GM21619 (cell line): Measurements from ENCODE around the gene C1RL.
A peak's percentile ranks its signal among the peaks of the same experiment; 100 is the strongest.

Source experiments
- ATAC-seq: cut with Tn5 transposase; IDR thresholded peaks from one replicate; pipeline ENCODE4 v1.9.1; 2021; ENCODE audit not compliant: unreplicated experiment

Gene C1RL, protein sequence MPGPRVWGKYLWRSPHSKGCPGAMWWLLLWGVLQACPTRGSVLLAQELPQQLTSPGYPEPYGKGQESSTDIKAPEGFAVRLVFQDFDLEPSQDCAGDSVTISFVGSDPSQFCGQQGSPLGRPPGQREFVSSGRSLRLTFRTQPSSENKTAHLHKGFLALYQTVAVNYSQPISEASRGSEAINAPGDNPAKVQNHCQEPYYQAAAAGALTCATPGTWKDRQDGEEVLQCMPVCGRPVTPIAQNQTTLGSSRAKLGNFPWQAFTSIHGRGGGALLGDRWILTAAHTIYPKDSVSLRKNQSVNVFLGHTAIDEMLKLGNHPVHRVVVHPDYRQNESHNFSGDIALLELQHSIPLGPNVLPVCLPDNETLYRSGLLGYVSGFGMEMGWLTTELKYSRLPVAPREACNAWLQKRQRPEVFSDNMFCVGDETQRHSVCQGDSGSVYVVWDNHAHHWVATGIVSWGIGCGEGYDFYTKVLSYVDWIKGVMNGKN

DNA sequence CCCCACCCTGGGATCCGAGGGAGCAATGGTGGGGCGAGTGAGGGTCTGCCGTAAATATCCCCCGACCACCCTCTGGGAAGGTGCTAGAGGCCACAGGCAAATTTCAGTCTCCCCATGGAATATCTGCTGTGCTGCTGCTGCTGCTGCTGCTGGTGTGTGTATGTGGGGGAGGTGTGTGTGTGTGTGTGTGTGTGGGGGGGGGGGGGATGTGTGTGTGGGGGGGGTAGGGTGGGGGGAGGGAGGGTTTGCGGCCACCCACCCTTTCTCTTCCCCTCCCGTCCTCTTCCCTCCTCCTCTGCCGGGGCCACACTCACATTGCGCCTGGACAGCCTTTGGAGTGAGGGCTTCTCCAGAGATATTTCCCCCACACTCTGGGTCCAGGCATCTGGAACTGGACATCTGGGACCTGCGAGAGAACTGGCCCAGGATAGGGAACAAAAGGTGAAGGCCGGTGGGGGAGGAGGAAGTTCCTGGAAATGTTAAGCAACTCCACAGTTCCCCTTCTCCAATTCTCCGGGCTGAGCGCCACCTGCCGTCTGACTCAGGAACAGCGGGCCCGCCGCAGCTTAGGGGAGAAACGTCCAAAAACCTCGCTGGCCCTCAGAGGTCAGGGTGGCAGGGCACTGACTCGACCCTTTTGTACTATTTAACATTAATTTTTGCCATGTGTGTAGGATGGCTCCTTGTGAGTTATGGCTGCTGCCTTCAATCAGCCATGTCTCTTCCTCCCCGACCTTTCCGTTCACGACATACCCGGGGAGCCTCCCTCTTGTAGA lies at the start of gene C1RL:
TSS of gene C1RL (minus strand) at position 419 of the 776 bp plus-strand sequence. CDS start at position 385, 34 bp downstream.
- ATAC-seq: peak; percentile 9

DNA sequence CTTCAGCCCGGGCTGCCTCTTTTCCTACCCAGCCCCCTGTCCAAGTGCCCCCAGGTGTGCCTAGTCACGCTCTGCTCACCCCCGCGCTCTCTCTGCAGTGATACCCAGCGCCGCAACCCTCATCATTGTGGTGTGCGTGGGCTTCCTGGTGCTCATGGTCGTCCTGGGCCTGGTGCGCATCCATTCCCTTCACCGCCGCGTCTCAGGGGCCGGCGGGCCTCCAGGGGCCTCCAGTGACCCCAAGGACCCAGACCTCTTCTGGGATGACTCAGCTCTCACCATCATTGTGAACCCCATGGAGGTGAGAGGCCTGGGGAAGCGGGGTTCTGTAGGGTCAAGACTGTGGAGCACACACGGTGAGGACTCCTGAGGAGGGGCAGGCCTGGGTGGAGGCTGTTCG lies 48.4 kb upstream of the C1RL start:
- no peak for ATAC-seq

GRCh38 chr12:7156259-7157197 lies 47.5 kb upstream of the C1RL start:
- ATAC-seq: no peak

GRCh38 chr12:7155471-7156034 lies 46.5 kb upstream of the C1RL start:
- no peak for ATAC-seq

DNA sequence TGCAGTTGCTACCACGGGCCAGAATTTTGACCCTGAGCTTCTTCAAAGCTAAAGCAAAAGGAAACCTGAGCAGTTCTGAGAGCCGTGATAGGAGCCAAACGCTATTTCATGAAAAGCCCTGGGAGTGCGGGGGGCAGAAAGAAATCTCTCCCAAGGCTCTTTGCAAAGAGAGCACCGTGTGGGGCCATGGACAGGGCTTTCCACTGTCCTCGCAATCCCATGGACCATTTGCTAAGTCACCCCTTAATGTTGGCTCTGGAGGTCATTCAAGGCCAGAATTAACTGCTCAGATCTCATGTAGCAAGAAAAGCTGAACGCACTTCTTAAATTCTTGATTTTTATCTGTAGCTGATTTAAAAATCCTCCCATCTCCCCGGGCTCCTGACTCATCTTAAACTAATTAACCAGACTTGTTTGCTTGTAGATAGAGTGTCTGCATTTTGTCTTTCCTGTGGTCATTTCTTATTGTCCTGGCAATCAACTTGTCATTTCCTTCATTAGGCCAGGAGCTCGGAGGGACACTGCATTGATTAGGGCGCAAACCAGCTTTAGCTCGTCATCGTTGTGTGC lies 46.0 kb upstream of the C1RL start:
- ATAC-seq: no peak

GRCh38 chr12:7154042-7154441 lies 45.0 kb upstream of the C1RL start:
- no peak for ATAC-seq

DNA sequence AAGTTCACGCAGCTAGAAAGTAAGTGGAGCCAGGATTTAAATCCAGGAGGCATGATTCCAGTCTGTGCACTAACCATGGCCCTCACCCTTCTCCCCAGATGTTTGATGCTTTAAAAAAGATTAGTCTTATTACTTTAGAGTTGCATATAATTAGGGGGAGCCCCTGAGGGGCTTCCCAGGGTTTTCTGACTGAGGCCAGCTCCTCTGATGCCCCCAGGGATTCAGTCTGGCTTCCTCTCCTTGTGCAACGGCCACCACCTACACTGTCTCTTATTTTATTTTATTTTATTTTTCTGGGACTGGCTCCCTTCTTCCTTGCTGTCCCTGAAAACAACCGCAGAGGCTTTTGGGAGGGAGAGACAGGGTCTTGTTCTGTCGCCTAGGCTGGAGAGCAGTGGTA lies 43.8 kb upstream of the C1RL start:
- ATAC-seq: no peak

DNA sequence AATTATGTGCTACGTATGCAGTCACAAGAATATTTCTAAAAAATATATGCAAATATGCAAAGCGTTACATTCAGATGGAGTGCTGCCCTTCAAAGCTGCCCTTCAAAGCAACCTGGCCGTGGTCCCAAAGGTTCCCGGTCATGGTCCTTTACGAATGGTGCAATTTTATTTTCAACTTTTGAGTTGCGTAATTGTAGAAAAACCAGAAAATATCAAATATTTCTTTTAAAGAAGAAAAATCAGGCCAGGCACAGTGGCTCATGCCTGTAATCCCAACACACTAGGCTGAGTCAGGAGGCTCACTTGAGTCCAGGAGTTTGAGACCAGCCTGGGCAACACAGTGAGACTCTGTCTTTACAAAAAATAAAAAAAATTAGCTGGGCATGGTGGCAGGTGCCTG lies 42.5 kb upstream of the C1RL start:
- ATAC-seq: no peak

GRCh38 chr12:7150841-7151240 lies 41.8 kb upstream of the C1RL start:
- ATAC-seq: no peak

DNA sequence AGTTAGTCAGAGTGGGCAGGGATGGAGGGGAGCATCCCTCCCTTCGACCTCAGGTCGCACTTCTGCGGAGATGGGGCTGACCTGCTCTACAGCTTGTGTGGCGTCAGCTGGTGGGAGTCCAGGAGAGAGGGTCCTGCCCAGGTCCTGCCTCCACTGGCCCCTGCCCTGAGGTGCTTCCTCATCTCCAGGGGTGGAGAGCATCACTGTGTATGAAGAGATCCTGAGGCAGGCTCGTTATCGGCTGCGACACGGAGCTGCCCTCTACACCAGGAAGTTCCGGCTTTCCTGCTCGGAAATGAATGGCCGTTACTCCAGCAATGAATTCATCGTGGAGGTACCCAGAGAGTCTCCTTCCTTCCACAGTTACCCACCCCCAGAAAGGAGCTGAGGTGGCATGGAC lies 41.3 kb upstream of the C1RL start:
- no peak for ATAC-seq

- no peak for ATAC-seq
Observed at GRCh38 chr12:7146906-7147305, 37.9 kb upstream of the C1RL start.

DNA sequence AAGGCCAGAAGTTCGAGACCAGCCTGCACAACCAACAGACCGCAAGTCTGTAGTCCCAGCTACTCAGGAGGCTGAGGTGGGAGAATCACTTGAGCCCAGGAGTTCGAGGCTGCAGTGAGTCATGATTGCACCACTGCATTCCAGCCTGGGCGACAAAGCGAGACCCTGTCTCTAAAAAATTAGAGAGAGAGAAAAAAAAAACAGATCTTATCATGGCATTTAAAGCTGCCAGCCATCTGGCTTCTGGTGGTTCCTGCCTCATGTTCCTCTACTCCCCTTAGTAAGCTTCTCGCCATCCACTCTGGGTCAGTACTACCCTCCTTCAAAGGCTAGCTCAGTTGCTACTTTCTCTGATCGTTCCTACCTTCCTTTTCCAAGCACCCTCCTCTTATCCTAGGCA lies 37.2 kb upstream of the C1RL start:
- ATAC-seq: no peak

GRCh38 chr12:7145671-7146070 lies 36.7 kb upstream of the C1RL start:
- ATAC-seq: no peak

DNA sequence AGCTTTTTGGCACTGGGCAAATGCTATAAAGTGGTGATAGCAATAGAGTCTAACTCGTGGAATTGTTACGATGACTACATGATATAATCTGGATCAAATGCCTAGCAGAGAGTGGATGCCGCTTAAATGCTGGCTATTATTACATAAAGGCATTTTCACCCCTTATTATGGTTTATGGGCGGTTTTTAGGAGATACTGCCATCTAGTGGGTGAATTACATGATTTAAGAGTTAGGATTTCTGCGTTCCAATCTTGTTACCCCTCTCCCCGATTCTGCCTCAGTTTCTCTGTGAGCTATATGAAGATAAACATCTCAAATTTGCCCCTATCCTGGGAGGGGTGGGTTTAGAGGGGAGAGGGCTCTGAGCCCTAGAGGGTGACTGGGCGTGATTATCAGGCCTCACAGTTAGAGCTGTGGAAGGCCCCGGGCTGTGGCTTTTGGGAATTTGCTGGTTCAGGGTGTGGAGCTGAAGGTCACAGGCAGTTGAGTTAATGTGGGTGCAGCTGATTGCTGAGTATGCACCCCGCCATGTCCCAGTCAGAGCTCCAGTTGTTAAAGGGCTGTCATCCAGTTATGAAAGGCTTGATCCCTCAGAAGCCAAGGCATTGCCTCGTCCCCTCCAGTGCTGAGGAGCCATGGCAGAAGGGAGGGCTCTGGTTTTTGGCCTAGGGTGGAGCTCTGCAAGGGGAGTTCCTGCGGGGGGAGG lies 35.6 kb upstream of the C1RL start:
- ATAC-seq: no peak

DNA sequence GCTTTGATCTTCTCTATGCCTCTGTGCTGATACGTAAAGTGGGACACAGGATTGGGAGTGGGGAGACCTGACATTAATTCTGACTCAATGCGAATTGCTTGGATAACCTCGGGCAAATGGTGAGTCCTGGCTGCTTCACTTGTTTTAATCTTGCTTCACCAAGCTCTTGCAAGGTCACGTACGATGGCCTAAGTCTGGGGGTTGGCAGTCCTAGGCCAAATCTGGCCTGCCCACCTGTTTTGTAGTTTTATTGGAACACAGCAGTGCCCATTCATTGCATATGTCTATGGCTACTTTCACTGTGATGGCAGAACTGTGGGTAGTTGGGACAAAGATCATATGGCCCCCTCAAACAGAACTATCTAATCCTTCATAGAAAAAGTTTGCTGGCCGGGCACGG lies 34.5 kb upstream of the C1RL start:
- ATAC-seq: no peak

DNA sequence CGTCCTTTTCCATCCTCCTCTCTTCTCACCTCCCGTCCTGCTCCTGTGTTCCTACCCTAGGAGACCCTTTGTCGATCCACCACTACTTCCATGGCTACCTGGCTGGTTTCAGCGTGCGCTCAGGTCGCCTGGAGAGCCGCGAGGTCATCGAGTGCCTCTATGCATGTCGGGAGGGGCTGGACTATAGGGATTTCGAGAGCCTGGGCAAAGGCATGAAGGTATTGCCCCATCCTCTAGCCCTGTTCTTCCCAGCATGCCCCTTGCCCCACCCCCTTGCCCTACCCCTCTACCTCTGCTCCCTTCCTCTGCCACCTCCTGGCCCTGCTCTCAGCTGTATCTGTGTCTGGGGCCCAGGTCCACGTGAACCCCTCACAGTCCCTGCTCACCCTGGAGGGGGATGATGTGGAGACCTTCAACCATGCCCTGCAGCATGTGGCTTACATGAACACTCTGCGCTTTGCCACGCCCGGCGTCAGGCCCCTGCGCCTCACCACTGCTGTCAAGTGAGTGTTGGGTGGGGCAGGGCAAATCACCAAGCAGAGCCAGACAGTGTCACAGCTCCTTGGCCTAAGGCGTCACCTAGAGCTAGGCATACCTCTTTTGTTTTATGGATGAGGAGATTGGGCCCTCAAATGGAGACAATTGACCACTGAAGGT lies 33.9 kb upstream of the C1RL start:
- ATAC-seq: no peak

GRCh38 chr12:7142056-7142644 lies 33.1 kb upstream of the C1RL start:
- ATAC-seq: no peak

- no peak for ATAC-seq
Observed at GRCh38 chr12:7141351-7142005, 32.5 kb upstream of the C1RL start.
